Naive B cell (primary cell): ENCODE data around the gene MYCBP2. TPM values are rescaled to one million over a fixed set of nuclear protein-coding genes. Genes with fewer than 3 reads are reported as not detected.
A peak's percentile ranks its signal among the peaks of the same experiment; 100 is the strongest.

ENCODE experiments used
- ATAC-seq, 2 donors: fragments of 150-1000 bp; cut with Tn5 transposase; 2 replicates each; pipeline ENCODE4 v1.10.0; 2021; ENCODE audit warnings: low read depth in 2 of 2, mild to moderate bottlenecking in 2 of 2, moderate library complexity in 2 of 2
- DNase-seq: peaks from one replicate; pipeline ENCODE4 v3.0.0; 2022
- H3K27ac Mint-ChIP-seq, 6 donors: one replicate each; pipeline ENCODE4 v1.8.0; 2020 to 2022; ENCODE audit warnings: mild to moderate bottlenecking in 6 of 6, mixed read lengths in 6 of 6, moderate library complexity in 5 of 6, inconsistent platforms in 2 of 6
- H3K27me3 Mint-ChIP-seq, 3 donors: one replicate each; pipeline ENCODE4 v1.8.0; 2021 to 2022; ENCODE audit warnings: mixed read lengths in 3 of 3, mild to moderate bottlenecking in 1 of 3
- H3K36me3 Mint-ChIP-seq, 2 donors: one replicate each; pipeline ENCODE4 v1.8.0; 2020 to 2022; ENCODE audit warnings: mixed read lengths in 2 of 2, inconsistent platforms in 1 of 2, mild to moderate bottlenecking in 1 of 2
- H3K4me1 Mint-ChIP-seq, 3 donors: one replicate each; pipeline ENCODE4 v1.8.0; 2020 to 2022; ENCODE audit warnings: mixed read lengths in 3 of 3, inconsistent platforms in 1 of 3, mild to moderate bottlenecking in 1 of 3, moderate library complexity in 1 of 3
- H3K4me3 Mint-ChIP-seq, 8 donors: one replicate each; pipeline ENCODE4 v1.8.0; 2020 to 2022; ENCODE audit warnings: mild to moderate bottlenecking in 8 of 8, mixed read lengths in 8 of 8, moderate library complexity in 8 of 8, inconsistent platforms in 2 of 8
- H3K9me3 Mint-ChIP-seq, 7 donors: one replicate each; pipeline ENCODE4 v1.8.0; 2020 to 2022; ENCODE audit warnings: mixed read lengths in 7 of 7, mild to moderate bottlenecking in 5 of 7, inconsistent platforms in 2 of 7, moderate library complexity in 1 of 7
- polyA plus RNA-seq, 6 donors: library from polyadenylated mRNA; unstranded; fragments of 300-500 nt; fragmentation: Illumina TruSeq; gene quantifications; one replicate each; pipeline ENCODE4 v1.2.3, GENCODE V29; 2021; ENCODE audit warnings: low read depth in 6 of 6

The MYCBP2 gene
- polyA plus RNA-seq, 6 donors from 2014 or later = 31.5 to 81.0 (median 53.3) TPM

- ATAC-seq = no peak
- peak overlapping the region in 3 of 6 donors; percentile 24 to 49 (median 31) for H3K27ac Mint-ChIP-seq
- H3K9me3 Mint-ChIP-seq = no peaks in the 10 kb centered on the region
- H3K4me1 Mint-ChIP-seq = no peaks in the 10 kb centered on the region
- no peaks in the 10 kb centered on the region for H3K27me3 Mint-ChIP-seq
- H3K36me3 Mint-ChIP-seq = peaks cover 31 to 41% of the 10 kb centered on the region in 2 donors
- DNase-seq = no peak
- H3K4me3 Mint-ChIP-seq = no peak overlapping the region
Observed at GRCh38 chr13:77084755-77085154, 242.1 kb downstream of the MYCBP2 start.

GRCh38 chr13:77079902-77080413 is 246.9 kb downstream of the MYCBP2 start:
- peaks cover 28 to 45% of the 10 kb centered on the region in 2 donors for H3K36me3 Mint-ChIP-seq
- H3K9me3 Mint-ChIP-seq = no peaks in the 10 kb centered on the region
- DNase-seq (no peak), ATAC-seq (no peak)
- H3K27me3 Mint-ChIP-seq = no peaks in the 10 kb centered on the region
- H3K4me3 Mint-ChIP-seq = no peak overlapping the region
- no peaks in the 10 kb centered on the region for H3K4me1 Mint-ChIP-seq
- peak overlapping the region in 4 of 6 donors; percentile 15 to 34 (median 24) for H3K27ac Mint-ChIP-seq

- peak overlapping the region in 3 of 6 donors; percentile 30 to 42 (median 34) for H3K27ac Mint-ChIP-seq
- no peak for DNase-seq
- H3K36me3 Mint-ChIP-seq = peaks cover 21 to 28% of the 10 kb centered on the region in 2 donors
- no peaks in the 10 kb centered on the region for H3K27me3 Mint-ChIP-seq
- H3K4me1 Mint-ChIP-seq = peaks cover 9 to 17% (median 12%) of the 10 kb centered on the region in 3 donors
- no peak overlapping the region for H3K4me3 Mint-ChIP-seq
- H3K9me3 Mint-ChIP-seq = no peaks in the 10 kb centered on the region
- no peak for ATAC-seq
Observed at GRCh38 chr13:77067519-77067918, 259.4 kb downstream of the MYCBP2 start.

- peaks cover 9 to 15% (median 12%) of the 10 kb centered on the region in 3 donors for H3K4me1 Mint-ChIP-seq
- no peaks in the 10 kb centered on the region for H3K27me3 Mint-ChIP-seq
- H3K9me3 Mint-ChIP-seq = no peaks in the 10 kb centered on the region
- peak overlapping the region; percentile 82 to 95 (median 92) for H3K27ac Mint-ChIP-seq
- peaks cover 21 to 37% of the 10 kb centered on the region in 2 donors for H3K36me3 Mint-ChIP-seq
- DNase-seq (peak; percentile 19), ATAC-seq (peak; percentile 67 to 74)
- H3K4me3 Mint-ChIP-seq = peak overlapping the region in 1 of 8 donors; percentile 62
Observed at GRCh38 chr13:77065461-77066147, 261.3 kb downstream of the MYCBP2 start.

- Mint-ChIP-seq H3K4me3 (no peak overlapping the region), H3K36me3 (peaks cover 21 to 49% of the 10 kb centered on the region in 2 donors), H3K27me3 (no peaks in the 10 kb centered on the region), H3K27ac (peak overlapping the region in 1 of 6 donors; percentile 10), H3K9me3 (no peaks in the 10 kb centered on the region), H3K4me1 (peaks cover 9 to 15% (median 12%) of the 10 kb centered on the region in 3 donors)
- ATAC-seq = no peak
- no peak for DNase-seq
Observed at GRCh38 chr13:77062097-77062496, 264.8 kb downstream of the MYCBP2 start.

GRCh38 chr13:77061362-77061761 is 265.5 kb downstream of the MYCBP2 start:
- peaks cover 9 to 14% (median 12%) of the 10 kb centered on the region in 3 donors for H3K4me1 Mint-ChIP-seq
- H3K4me3 Mint-ChIP-seq = no peak overlapping the region
- peaks cover 28 to 49% of the 10 kb centered on the region in 2 donors for H3K36me3 Mint-ChIP-seq
- H3K27ac Mint-ChIP-seq = no peak overlapping the region
- no peaks in the 10 kb centered on the region for H3K9me3 Mint-ChIP-seq
- DNase-seq (no peak), ATAC-seq (no peak)
- no peaks in the 10 kb centered on the region for H3K27me3 Mint-ChIP-seq

GRCh38 chr13:77056886-77057285 is 270.0 kb downstream of the MYCBP2 start:
- no peak for DNase-seq
- Mint-ChIP-seq H3K9me3 (no peaks in the 10 kb centered on the region), H3K27ac (peak overlapping the region in 1 of 6 donors; percentile 56), H3K27me3 (no peaks in the 10 kb centered on the region), H3K4me3 (no peak overlapping the region), H3K36me3 (peaks cover 36 to 39% of the 10 kb centered on the region in 2 donors), H3K4me1 (peaks cover 0 to 5% (median 0%) of the 10 kb centered on the region in 3 donors)
- no peak for ATAC-seq

GRCh38 chr13:77056382-77056781 is 270.5 kb downstream of the MYCBP2 start:
- no peak for DNase-seq
- no peak overlapping the region for H3K27ac Mint-ChIP-seq
- ATAC-seq = no peak
- no peak overlapping the region for H3K4me3 Mint-ChIP-seq
- no peaks in the 10 kb centered on the region for H3K27me3 Mint-ChIP-seq
- peaks cover 0 to 5% (median 0%) of the 10 kb centered on the region in 3 donors for H3K4me1 Mint-ChIP-seq
- H3K36me3 Mint-ChIP-seq = peaks cover 36 to 37% of the 10 kb centered on the region in 2 donors
- no peaks in the 10 kb centered on the region for H3K9me3 Mint-ChIP-seq

GRCh38 chr13:77055158-77055557 is 271.7 kb downstream of the MYCBP2 start:
- no peaks in the 10 kb centered on the region for H3K9me3 Mint-ChIP-seq
- H3K4me3 Mint-ChIP-seq = no peak overlapping the region
- H3K4me1 Mint-ChIP-seq = peaks cover 0 to 9% (median 3%) of the 10 kb centered on the region in 3 donors
- H3K27ac Mint-ChIP-seq = peak overlapping the region in 1 of 6 donors; percentile 54
- DNase-seq (no peak), ATAC-seq (no peak)
- H3K27me3 Mint-ChIP-seq = no peaks in the 10 kb centered on the region
- peaks cover 39 to 42% of the 10 kb centered on the region in 2 donors for H3K36me3 Mint-ChIP-seq

- Mint-ChIP-seq H3K4me3 (no peak overlapping the region), H3K36me3 (peaks cover 31 to 57% of the 10 kb centered on the region in 2 donors), H3K9me3 (no peaks in the 10 kb centered on the region), H3K27me3 (no peaks in the 10 kb centered on the region), H3K27ac (no peak overlapping the region), H3K4me1 (peaks cover 9 to 19% (median 10%) of the 10 kb centered on the region in 3 donors)
- ATAC-seq (no peak), DNase-seq (no peak)
Observed at GRCh38 chr13:77053192-77053591, 273.7 kb downstream of the MYCBP2 start.

GRCh38 chr13:77048681-77049080 is 278.2 kb downstream of the MYCBP2 start:
- H3K4me1 Mint-ChIP-seq = peaks cover 9 to 15% (median 10%) of the 10 kb centered on the region in 3 donors
- DNase-seq = no peak
- peaks cover 33 to 38% of the 10 kb centered on the region in 2 donors for H3K36me3 Mint-ChIP-seq
- no peaks in the 10 kb centered on the region for H3K9me3 Mint-ChIP-seq
- peak overlapping the region in 1 of 8 donors; percentile 38 for H3K4me3 Mint-ChIP-seq
- H3K27ac Mint-ChIP-seq = peak overlapping the region; percentile 0 to 82 (median 64)
- no peak for ATAC-seq
- no peaks in the 10 kb centered on the region for H3K27me3 Mint-ChIP-seq

GRCh38 chr13:77047649-77048343 is 279.1 kb downstream of the MYCBP2 start:
- H3K36me3 Mint-ChIP-seq = peaks cover 29 to 35% of the 10 kb centered on the region in 2 donors
- DNase-seq (no peak), ATAC-seq (no peak)
- no peaks in the 10 kb centered on the region for H3K9me3 Mint-ChIP-seq
- H3K27ac Mint-ChIP-seq = peak overlapping the region; percentile 15 to 72 (median 50)
- H3K4me1 Mint-ChIP-seq = peaks cover 9 to 14% (median 13%) of the 10 kb centered on the region in 3 donors
- H3K4me3 Mint-ChIP-seq = no peak overlapping the region
- no peaks in the 10 kb centered on the region for H3K27me3 Mint-ChIP-seq

- H3K4me3 Mint-ChIP-seq = no peak overlapping the region
- ATAC-seq (no peak), DNase-seq (no peak)
- peaks cover 2 to 23% of the 10 kb centered on the region in 2 donors for H3K36me3 Mint-ChIP-seq
- peak overlapping the region in 3 of 6 donors; percentile 2 to 12 (median 8) for H3K27ac Mint-ChIP-seq
- H3K9me3 Mint-ChIP-seq = no peaks in the 10 kb centered on the region
- H3K4me1 Mint-ChIP-seq = peaks cover 0 to 6% (median 2%) of the 10 kb centered on the region in 3 donors
- no peaks in the 10 kb centered on the region for H3K27me3 Mint-ChIP-seq
Observed at GRCh38 chr13:77042566-77043177, 284.2 kb downstream of the MYCBP2 start.
